Fibroblast of pulmonary artery (primary cell): Measurements from ENCODE around the gene TAS2R16.

Experiments used
- DNase-seq: peaks from one replicate; pipeline ENCODE4 v3.0.0-alpha.2; 2010; ENCODE audit warnings: low read depth
- H3K4me3 ChIP-seq: replicated peaks from 2 replicates; pipeline ENCODE4 v1.5.1; 2011; ENCODE audit warnings: low read depth, mild to moderate bottlenecking, control low read depth, low read length, moderate library complexity
- CTCF ChIP-seq: IDR thresholded peaks from 2 replicates; pipeline ENCODE4 v1.5.1; 2011; ENCODE audit warnings: mild to moderate bottlenecking, control low read depth, low read length, inconsistent platforms; ENCODE audit errors: missing control alignments

Gene TAS2R16

GRCh38 chr7:122951006-122951405, 44.5 kb downstream of the TAS2R16 start:
- TF ChIP-seq CTCF, result no peak
- DNase-seq, result no peak
- H3K4me3 ChIP-seq, result no peak overlapping the region

GRCh38 chr7:122949186-122949585, 46.3 kb downstream of the TAS2R16 start:
- TF ChIP-seq CTCF, result no peak
- no peak overlapping the region for H3K4me3 ChIP-seq
- no peak for DNase-seq
